GM23338 (cell line): Measurements from ENCODE around the gene GPR153. TPM values are rescaled to one million over a fixed set of nuclear protein-coding genes. Genes with fewer than 3 reads are reported as not detected.

Experiments used
- ATAC-seq: fragments of 200-7000 bp; cut with Tn5 transposase; 3 replicates; pipeline ENCODE4 v1.9.1; 2020
- DNase-seq: peaks from one replicate; pipeline ENCODE4 v3.0.0-alpha.2; 2015; ENCODE audit warnings: low spot score
- H2AFZ ChIP-seq: fragments of 200-600 bp; sonication (generic); 2 replicates; pipeline ENCODE4 v1.8.0; 2016; ENCODE audit warnings: antibody characterized with exemption, mild to moderate bottlenecking, moderate library complexity
- H3F3A ChIP-seq: fragments of 200-600 bp; sonication (generic); replicated peaks from 2 replicates; pipeline ENCODE4 v1.8.0; 2017; ENCODE audit warnings: antibody characterized with exemption, mixed run types, low read depth
- H3K27ac ChIP-seq: fragments of 200-600 bp; sonication (generic); 2 replicates; pipeline ENCODE4 v1.6.1; 2016; ENCODE audit warnings: low read depth
- H3K27me3 ChIP-seq: fragments of 200-600 bp; sonication (generic); 2 replicates; pipeline ENCODE4 v1.8.0; 2016; ENCODE audit warnings: mild to moderate bottlenecking, mixed run types, moderate library complexity; ENCODE audit not compliant: insufficient read depth
- H3K36me3 ChIP-seq: fragments of 200-600 bp; sonication (generic); 2 replicates; pipeline ENCODE4 v1.8.0; 2016; ENCODE audit warnings: mild to moderate bottlenecking; ENCODE audit not compliant: insufficient read depth
- H3K4me1 ChIP-seq: fragments of 200-600 bp; sonication (generic); 2 replicates; pipeline ENCODE4 v1.8.0; 2016; ENCODE audit warnings: mild to moderate bottlenecking, moderate library complexity; ENCODE audit not compliant: insufficient read depth
- H3K4me2 ChIP-seq: fragments of 200-600 bp; sonication (generic); 2 replicates; pipeline ENCODE4 v1.7.1; 2017; ENCODE audit warnings: mixed run types
- H3K4me3 ChIP-seq: fragments of 200-600 bp; sonication (generic); 2 replicates; pipeline ENCODE4 v1.6.1; 2016; ENCODE audit warnings: mixed run types
- H3K79me2 ChIP-seq: fragments of 200-600 bp; sonication (generic); replicated peaks from 2 replicates; pipeline ENCODE4 v1.8.0; 2017; ENCODE audit warnings: mild to moderate bottlenecking; ENCODE audit not compliant: insufficient read depth
- H3K9me2 ChIP-seq: fragments of 200-600 bp; sonication (generic); 2 replicates; pipeline ENCODE4 v1.8.0; 2017; ENCODE audit not compliant: insufficient read depth
- H4K20me1 ChIP-seq: fragments of 200-600 bp; sonication (generic); replicated peaks from 2 replicates; pipeline ENCODE4 v1.8.0; 2017; ENCODE audit warnings: mild to moderate bottlenecking; ENCODE audit not compliant: insufficient read depth
- H3K27ac Mint-ChIP-seq: 2 replicates; pipeline ENCODE4 v1.8.0; 2020; ENCODE audit warnings: inconsistent platforms, mild to moderate bottlenecking, moderate library complexity, mixed read lengths
- H3K27me3 Mint-ChIP-seq: 3 replicates; pipeline ENCODE4 v1.8.0; 2022; ENCODE audit warnings: low read depth, mild to moderate bottlenecking, moderate library complexity, mixed read lengths, inconsistent platforms; ENCODE audit not compliant: insufficient read depth, poor library complexity
- H3K36me3 Mint-ChIP-seq: 3 replicates; pipeline ENCODE4 v1.8.0; 2021; ENCODE audit warnings: low read depth, mild to moderate bottlenecking, inconsistent platforms, moderate library complexity, mixed read lengths
- H3K4me1 Mint-ChIP-seq: 3 replicates; pipeline ENCODE4 v1.8.0; 2020; ENCODE audit warnings: mild to moderate bottlenecking, inconsistent platforms, mixed read lengths
- H3K4me3 Mint-ChIP-seq: 3 replicates; pipeline ENCODE4 v1.8.0; 2021; ENCODE audit warnings: moderate library complexity, mild to moderate bottlenecking, inconsistent platforms, mixed read lengths
- H3K9me3 Mint-ChIP-seq: 3 replicates; pipeline ENCODE4 v1.8.0; 2020; ENCODE audit warnings: moderate library complexity, mild to moderate bottlenecking, inconsistent platforms, mixed read lengths
- CREB1 ChIP-seq: fragments of 250-450 bp; sonication (Bioruptor Pico); IDR thresholded peaks from 2 replicates; pipeline ENCODE4 v1.5.0; 2020; ENCODE audit warnings: low read depth, mild to moderate bottlenecking, moderate library complexity
- CTCF ChIP-seq, 2 experiments: fragments of 200-600 bp in 1 of 2; sonication (generic) in 1 of 2; conservative IDR thresholded peaks; 2 replicates each; pipeline versions ENCODE4 v1.5.1 to v1.6.1; 2016 to 2017; ENCODE audit warnings: antibody characterized with exemption in 2 of 2, low read depth in 2 of 2, mild to moderate bottlenecking in 2 of 2, moderate library complexity in 1 of 2
- ETS1 ChIP-seq: IDR thresholded peaks from 2 replicates; pipeline ENCODE4 v1.6.1; 2016; ENCODE audit warnings: antibody characterized with exemption
- EZH2 ChIP-seq: fragments of 200-600 bp; sonication (generic); IDR thresholded peaks from one replicate; pipeline ENCODE4 v1.8.0; 2017; ENCODE audit warnings: antibody characterized with exemption, mild to moderate bottlenecking, low read depth; ENCODE audit not compliant: unreplicated experiment
- EZH2phosphoT487 ChIP-seq: fragments of 200-600 bp; sonication (generic); IDR thresholded peaks from one replicate; pipeline ENCODE4 v1.8.1; 2018; ENCODE audit warnings: antibody characterized with exemption; ENCODE audit not compliant: unreplicated experiment
- JUNB ChIP-seq: IDR thresholded peaks from one replicate; pipeline ENCODE4 v1.6.1; 2016; ENCODE audit warnings: antibody characterized with exemption; ENCODE audit not compliant: unreplicated experiment
- NANOG ChIP-seq: IDR thresholded peaks from 2 replicates; pipeline ENCODE4 v1.6.1; 2016; ENCODE audit warnings: antibody characterized with exemption, borderline replicate concordance
- POLR2AphosphoS5 ChIP-seq: IDR thresholded peaks from 2 replicates; pipeline ENCODE4 v1.6.1; 2016; ENCODE audit warnings: antibody characterized with exemption, low read depth
- REST ChIP-seq: IDR thresholded peaks from one replicate; pipeline ENCODE4 v1.6.1; 2018; ENCODE audit warnings: antibody characterized with exemption; ENCODE audit not compliant: unreplicated experiment
- STAT1 ChIP-seq: IDR thresholded peaks from one replicate; pipeline ENCODE4 v1.6.1; 2016; ENCODE audit warnings: antibody characterized with exemption; ENCODE audit not compliant: unreplicated experiment
- ZNF114 ChIP-seq: fragments of 250-450 bp; sonication (Bioruptor Pico); IDR thresholded peaks from 2 replicates; pipeline ENCODE4 v1.5.0; 2020; ENCODE audit warnings: mild to moderate bottlenecking, moderate library complexity
- ZNF331 ChIP-seq: fragments of 250-450 bp; sonication (Bioruptor Pico); IDR thresholded peaks from 2 replicates; pipeline ENCODE4 v1.5.0; 2020; ENCODE audit warnings: low read depth, mild to moderate bottlenecking, moderate library complexity
- polyA plus RNA-seq: library from polyadenylated mRNA; unstranded; fragments of >200 nt; fragmentation: Nextera tagmentation; extraction: Ambion mirVana; gene quantifications from 2 replicates; pipeline ENCODE4 v1.2.1, GENCODE V29; 2016
- total RNA-seq: library from RNA; depleted of rRNA; stranded (reverse); fragments of >200 nt; shearing (Covaris generic); gene quantifications from 2 replicates; pipeline ENCODE4 v1.2.3, GENCODE V29; 2014
- TF ChIP-seq, protein P1 (sequence below): fragments of 250-450 bp; sonication (Bioruptor Pico); IDR thresholded peaks from 2 replicates; pipeline ENCODE4 v1.5.0; 2020; ENCODE audit warnings: mild to moderate bottlenecking, moderate library complexity

Gene GPR153
- total and polyA plus RNA-seq, 2 experiments from 2014 or later = 1.3 to 9.0 TPM

- H3K36me3 Mint-ChIP-seq = peaks cover 63% of the 10 kb centered on the region
- H3K4me3 Mint-ChIP-seq = no peak overlapping the region; the same call in 2 of the 3 replicates
- ATAC-seq (no peak), DNase-seq (no peak)
- H3K9me2 ChIP-seq = no peaks in the 10 kb centered on the region
- no peaks in the 10 kb centered on the region for H3K4me1 ChIP-seq
- H3K9me3 Mint-ChIP-seq = peaks cover 38% of the 10 kb centered on the region
- no peaks in the 10 kb centered on the region; the same call in 1 of the 2 replicates for H4K20me1 ChIP-seq
- TF ChIP-seq ETS1 (no peak), REST (no peak), CTCF (conservative IDR thresholded peaks at IDR 0.05; ENCODE audit: low read depth in 2 of 2) (no peak), STAT1 (no peak), POLR2AphosphoS5 (no peak), CREB1 (CRISPR knock-in tag) (no peak), EZH2 (no peak), ZNF331 (CRISPR knock-in tag) (no peak), ZNF114 (CRISPR knock-in tag) (no peak), EZH2phosphoT487 (no peak), NANOG (no peak), JUNB (no peak)
- TF ChIP-seq, protein P1, sequence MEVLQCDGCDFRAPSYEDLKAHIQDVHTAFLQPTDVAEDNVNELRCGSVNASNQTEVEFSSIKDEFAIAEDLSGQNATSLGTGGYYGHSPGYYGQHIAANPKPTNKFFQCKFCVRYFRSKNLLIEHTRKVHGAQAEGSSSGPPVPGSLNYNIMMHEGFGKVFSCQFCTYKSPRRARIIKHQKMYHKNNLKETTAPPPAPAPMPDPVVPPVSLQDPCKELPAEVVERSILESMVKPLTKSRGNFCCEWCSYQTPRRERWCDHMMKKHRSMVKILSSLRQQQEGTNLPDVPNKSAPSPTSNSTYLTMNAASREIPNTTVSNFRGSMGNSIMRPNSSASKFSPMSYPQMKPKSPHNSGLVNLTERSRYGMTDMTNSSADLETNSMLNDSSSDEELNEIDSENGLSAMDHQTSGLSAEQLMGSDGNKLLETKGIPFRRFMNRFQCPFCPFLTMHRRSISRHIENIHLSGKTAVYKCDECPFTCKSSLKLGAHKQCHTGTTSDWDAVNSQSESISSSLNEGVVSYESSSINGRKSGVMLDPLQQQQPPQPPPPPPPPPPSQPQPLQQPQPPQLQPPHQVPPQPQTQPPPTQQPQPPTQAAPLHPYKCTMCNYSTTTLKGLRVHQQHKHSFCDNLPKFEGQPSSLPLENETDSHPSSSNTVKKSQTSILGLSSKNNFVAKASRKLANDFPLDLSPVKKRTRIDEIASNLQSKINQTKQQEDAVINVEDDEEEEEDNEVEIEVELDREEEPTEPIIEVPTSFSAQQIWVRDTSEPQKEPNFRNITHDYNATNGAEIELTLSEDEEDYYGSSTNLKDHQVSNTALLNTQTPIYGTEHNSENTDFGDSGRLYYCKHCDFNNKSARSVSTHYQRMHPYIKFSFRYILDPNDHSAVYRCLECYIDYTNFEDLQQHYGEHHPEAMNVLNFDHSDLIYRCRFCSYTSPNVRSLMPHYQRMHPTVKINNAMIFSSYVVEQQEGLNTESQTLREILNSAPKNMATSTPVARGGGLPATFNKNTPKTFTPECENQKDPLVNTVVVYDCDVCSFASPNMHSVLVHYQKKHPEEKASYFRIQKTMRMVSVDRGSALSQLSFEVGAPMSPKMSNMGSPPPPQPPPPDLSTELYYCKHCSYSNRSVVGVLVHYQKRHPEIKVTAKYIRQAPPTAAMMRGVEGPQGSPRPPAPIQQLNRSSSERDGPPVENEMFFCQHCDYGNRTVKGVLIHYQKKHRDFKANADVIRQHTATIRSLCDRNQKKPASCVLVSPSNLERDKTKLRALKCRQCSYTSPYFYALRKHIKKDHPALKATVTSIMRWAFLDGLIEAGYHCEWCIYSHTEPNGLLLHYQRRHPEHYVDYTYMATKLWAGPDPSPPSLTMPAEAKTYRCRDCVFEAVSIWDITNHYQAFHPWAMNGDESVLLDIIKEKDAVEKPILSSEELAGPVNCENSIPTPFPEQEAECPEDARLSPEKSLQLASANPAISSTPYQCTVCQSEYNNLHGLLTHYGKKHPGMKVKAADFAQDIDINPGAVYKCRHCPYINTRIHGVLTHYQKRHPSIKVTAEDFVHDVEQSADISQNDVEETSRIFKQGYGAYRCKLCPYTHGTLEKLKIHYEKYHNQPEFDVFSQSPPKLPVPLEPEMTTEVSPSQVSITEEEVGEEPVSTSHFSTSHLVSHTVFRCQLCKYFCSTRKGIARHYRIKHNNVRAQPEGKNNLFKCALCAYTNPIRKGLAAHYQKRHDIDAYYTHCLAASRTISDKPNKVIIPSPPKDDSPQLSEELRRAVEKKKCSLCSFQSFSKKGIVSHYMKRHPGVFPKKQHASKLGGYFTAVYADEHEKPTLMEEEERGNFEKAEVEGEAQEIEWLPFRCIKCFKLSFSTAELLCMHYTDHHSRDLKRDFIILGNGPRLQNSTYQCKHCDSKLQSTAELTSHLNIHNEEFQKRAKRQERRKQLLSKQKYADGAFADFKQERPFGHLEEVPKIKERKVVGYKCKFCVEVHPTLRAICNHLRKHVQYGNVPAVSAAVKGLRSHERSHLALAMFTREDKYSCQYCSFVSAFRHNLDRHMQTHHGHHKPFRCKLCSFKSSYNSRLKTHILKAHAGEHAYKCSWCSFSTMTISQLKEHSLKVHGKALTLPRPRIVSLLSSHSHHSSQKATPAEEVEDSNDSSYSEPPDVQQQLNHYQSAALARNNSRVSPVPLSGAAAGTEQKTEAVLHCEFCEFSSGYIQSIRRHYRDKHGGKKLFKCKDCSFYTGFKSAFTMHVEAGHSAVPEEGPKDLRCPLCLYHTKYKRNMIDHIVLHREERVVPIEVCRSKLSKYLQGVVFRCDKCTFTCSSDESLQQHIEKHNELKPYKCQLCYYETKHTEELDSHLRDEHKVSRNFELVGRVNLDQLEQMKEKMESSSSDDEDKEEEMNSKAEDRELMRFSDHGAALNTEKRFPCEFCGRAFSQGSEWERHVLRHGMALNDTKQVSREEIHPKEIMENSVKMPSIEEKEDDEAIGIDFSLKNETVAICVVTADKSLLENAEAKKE = no peak
- H3K36me3 ChIP-seq = no peaks in the 10 kb centered on the region
- no peaks in the 10 kb centered on the region; the same call in 2 of the 3 replicates for H3K4me1 Mint-ChIP-seq
- H3K79me2 ChIP-seq = no peaks in the 10 kb centered on the region
- no peak overlapping the region for H2AFZ ChIP-seq
- H3K27ac Mint-ChIP-seq = no peak overlapping the region
- H3K4me2 ChIP-seq = no peak overlapping the region
- H3K27me3 ChIP-seq = no peaks in the 10 kb centered on the region
- H3F3A ChIP-seq = no peaks in the 10 kb centered on the region
- H3K27ac ChIP-seq = no peak overlapping the region
- no peak overlapping the region for H3K4me3 ChIP-seq
- H3K27me3 Mint-ChIP-seq = peaks cover 8% of the 10 kb centered on the region
These were observed 46.2 kb upstream of the GPR153 start for GRCh38 chr1:6307099-6307498.
